GM18873 (cell line): ENCODE data around the gene SYNDIG1.

Experiments used
- ATAC-seq: cut with Tn5 transposase; IDR thresholded peaks from one replicate; pipeline ENCODE4 v1.9.1; 2021; ENCODE audit warnings: mild to moderate bottlenecking, moderate library complexity, moderate number of reproducible peaks; ENCODE audit not compliant: unreplicated experiment, low FRiP score

The SYNDIG1 gene

DNA sequence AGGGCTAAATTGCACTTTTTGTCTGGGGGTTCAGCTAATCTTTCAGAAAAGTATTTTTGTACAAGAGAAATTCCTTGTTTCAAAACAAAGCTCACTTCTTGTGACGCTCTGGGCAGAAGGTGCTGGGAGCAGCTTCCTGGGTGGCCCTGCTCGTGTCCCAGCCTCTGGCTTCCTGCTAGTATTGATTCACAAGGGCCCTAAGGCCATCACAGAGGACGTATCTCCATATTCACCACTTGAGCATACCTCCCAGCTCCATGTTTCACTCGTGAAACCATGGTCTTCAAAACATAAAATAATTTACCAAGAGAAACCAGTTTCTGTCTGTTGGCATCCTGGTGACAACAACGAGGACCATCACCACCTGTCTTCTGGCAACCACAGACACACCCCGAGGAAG lies 49.1 kb downstream of the SYNDIG1 start:
- ATAC-seq: no peak

DNA sequence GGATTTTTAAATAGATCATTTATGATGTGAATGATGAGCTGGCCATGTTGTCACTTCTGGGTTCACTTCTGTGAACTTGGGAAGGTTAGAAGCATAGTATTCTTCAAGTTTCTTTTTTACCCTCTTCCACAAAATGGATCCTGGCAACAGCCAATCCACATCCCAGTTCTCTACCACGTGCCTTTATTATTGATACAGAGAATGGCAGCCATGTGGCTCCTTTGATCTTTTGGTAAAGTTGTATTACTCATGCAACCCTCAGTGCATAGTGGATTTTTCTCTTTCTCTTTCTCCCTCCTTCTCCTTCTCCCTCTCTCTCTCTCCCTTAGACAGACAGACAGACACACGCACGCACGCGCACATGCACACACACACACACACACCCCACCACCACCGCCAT lies 50.0 kb downstream of the SYNDIG1 start:
- no peak for ATAC-seq

DNA sequence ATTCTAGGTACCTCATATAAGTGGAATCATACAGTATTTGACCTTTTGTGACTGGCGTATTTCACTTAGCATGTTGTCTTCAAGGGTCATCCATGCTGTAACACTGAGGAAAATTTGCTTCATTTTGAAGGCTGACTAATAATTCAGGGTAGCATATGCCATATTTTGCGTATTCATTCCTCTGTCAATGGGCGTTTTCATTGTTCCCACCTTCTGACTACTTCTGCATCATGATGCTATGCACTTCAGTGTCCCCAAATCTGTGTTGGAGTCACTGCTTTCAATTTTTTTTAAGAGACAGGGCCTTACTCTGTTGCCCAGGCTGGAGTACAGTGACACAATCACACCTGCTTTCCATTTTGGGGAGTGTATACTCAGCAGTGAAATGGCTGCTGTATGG lies 51.6 kb downstream of the SYNDIG1 start:
- no peak for ATAC-seq

DNA sequence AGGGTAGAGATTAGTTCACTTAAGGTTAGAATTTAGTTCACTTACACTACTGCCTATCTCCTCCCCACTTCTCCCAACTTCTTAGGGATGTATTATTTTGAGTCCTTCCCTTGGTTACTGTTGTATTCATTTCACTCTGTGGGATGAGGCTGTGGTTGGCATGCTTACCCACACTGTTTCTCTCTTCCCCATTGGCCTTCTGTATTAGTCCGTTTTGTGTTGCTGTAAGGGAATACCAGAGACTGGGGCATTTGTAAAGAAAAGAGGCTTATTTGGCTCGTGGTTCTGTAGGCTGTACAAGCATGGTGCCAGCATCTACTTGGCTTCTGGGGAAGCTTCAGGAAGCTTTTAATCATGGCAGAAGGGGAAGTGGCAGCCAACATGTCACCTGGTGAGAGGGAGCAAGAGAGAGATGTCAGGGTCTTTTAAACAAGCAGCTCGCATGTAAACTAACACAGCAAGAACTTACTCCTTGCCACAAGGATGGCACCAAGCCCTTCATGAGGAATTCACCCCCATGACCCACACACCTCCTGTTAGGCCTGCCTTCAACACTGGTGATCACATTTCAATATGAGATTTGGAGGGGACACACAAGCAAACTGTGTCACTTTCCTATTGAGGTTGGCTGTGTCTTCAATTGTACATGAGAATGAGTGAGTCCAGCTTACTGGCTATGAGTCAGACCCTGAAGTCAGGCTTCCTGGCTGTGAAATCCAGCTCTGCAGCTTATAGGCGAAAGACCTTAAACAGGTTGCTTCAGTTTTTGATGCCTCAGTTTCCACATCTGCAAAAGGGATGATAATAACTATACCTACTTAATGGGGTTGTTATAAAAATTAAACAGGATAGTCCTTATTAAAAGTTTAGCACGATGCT lies 53.3 kb downstream of the SYNDIG1 start:
- ATAC-seq: no peak

DNA sequence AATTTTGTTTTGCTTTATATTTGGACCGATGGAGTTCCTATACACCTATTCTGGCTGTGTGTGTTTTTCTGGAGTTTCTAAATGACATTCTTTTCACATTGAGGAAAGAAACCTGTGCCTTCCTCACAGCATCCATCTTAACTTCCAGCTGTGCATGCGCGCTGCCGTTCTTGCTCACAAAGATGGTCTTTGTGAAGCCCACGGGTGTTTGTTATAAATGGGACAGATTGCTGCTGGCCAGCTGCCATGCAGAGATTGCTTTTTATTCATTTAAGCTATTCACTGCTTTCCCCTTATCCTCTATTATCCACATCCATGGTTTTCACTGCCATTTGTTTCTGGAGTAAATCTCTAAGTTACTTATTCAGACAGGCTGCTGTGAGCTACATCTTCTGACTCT lies 54.2 kb downstream of the SYNDIG1 start:
- no peak for ATAC-seq

DNA sequence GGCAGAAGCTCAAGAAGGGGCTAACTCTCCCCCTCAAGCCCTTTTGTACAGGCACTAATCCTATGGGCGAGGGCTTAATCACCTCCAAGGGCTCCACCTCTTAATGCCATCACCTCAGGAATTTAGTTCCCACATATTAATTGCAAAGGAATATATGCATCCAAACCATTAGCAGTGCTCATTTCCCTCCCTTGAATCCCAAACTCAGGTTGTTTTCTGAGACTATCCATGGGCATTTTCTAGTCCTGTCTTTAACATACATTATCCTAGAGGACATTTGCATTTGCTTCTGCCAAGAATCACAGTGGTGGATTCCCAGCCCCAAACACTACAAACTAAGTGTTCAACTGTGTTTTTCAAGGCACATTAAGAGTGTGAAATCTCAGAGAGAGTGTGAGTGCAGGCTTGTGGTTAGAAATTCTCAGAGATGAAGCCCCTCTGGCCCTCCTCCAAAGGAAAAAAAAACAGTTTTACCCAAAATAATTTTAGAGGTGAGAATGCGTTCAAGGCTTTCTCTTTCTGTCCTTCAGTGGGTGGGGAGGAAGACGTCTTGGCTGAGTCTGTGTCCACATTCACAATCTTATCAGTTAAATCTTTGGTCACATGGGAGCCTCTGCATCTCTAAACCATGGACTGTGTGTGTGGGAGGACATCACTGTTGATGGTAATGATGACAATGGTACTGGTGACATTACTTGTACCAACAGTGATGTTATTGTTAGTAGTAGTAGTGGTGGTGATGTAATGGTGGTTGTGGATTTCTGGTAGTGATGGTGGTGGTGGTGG lies 59.3 kb downstream of the SYNDIG1 start:
- ATAC-seq: no peak

DNA sequence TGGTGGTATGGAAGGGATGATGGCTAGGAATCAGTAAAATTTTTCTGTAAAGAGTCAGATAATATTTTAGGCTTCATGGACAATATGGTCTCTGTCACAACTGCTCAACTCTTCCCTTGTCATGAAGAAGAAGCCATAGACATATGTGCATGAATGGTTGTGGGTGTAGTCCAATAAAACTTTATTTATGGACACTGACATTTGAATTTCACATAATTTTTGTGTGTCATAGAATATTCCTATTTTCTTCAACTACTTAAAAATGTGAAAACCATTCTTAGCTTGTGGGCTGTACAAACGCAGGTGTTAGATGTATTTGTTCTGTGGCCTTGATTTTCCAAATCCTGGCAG lies 59.9 kb downstream of the SYNDIG1 start:
- no peak for ATAC-seq

DNA sequence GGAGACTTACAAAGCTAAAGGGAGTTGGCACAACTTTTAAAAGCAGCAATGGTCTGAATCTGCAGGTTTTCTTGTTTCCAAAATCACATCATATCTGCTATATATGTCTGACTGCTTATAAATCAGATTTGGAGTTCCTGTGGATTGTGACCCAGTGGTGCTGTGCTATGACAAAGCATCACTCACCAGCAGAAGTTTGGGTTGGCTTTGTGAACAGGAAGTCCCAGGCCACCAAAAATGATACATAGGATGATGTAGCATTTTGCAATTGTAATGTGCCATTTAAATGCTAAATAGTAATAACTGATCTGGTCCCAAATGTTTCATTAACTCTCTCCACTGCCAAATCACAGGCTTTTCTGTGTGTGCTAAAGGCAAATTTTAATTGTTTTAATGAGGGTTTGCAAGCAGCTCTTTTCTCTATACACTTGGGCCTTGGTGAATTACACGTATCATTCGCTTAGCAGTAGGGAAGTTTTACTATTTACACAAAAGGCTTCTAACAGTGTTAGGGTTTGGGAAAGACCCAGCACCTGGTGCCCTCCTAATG lies 60.8 kb downstream of the SYNDIG1 start:
- no peak for ATAC-seq

DNA sequence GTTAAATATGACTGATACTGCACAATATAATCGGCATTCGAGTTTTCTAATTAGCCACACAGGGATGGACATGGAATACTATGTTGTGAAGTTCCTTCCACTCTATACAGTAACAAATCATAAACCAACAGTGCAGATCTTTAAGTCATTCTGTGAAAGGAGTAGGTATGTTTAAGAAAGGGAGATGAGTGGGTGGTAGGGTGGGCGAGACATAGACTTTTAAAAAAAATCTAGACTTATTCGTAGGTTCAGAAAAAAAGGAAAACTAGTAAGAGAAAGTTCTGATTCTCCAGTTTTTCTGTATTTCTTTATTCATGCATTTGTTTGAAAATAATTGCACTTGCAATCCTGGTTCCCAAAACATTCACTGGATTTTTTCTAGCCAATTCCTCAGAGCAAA lies 61.8 kb downstream of the SYNDIG1 start:
- no peak for ATAC-seq

DNA sequence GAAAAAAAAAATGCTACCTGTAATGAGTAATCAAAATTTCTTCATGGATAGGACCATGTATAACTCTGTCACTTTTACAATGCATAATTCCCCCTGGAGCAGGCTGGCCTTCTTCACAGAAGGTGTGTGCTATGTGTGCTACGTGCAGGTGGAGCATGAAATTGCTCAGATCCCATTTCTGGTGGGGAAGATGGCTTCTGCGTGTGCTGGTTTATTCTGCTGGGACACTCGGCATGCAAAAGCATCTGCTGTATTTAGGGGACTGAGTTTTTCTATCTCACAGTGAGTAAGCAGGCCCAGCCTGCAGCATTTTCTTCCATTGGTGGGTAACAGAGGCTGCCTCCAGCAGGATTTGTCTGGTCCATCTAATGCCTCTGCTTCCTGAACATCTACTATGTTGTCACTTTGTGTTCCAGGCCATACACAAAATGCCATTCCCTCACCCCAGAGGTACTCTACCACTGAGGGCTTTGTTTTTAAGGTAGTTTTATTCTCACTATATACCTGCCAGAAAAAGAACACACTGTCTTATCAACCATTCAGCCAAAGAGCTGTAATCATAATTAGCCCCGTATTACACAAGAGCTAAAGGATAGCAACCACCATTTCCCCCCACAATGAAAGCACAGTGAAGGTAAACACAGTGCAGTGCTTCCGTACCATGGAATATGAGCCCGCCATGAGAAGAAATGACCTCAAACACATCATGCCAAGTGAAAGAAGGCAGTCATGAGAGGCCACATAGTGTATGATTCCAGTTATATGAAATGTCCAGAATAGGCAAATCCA lies 62.4 kb downstream of the SYNDIG1 start:
- no peak for ATAC-seq

DNA sequence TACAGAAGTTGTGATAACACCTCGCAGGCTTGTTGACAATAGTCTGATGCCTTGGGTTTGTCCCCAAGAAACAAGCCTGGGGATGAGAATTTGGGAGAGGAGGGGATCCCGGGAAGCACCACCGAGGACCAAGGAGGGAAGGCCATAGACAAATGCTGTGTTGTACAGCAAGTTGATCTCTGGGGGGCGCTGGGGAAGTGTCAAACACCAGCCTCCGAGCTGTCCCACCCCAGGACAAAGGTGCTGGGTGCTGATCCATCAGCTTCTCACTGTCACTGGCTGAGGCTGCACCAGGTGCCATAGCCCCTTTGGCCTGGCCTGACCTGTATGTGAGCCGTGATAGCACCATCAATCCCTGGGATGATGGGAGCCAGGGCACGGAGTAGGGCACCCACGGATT lies 64.0 kb downstream of the SYNDIG1 start:
- ATAC-seq: no peak

DNA sequence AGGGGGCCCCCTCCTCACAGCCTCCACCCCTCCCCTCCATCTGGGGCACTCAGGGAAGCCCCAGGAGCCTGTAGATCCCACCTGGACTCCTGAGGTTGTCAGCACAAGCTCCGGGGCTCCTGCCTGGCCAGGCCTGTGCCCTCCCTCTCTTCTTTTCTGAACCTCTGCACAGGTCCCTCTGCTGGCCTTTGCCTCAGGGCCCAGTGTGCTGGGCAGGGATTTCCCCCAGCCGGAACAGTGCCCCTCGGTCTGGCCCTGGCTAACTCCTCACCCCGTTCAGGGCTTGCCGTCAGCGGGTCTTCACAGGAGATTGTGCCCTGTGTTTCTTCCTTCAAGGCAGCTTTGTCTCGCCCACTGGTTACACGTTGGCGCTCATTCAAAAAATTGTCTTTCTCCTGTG lies 64.9 kb downstream of the SYNDIG1 start:
- no peak for ATAC-seq

DNA sequence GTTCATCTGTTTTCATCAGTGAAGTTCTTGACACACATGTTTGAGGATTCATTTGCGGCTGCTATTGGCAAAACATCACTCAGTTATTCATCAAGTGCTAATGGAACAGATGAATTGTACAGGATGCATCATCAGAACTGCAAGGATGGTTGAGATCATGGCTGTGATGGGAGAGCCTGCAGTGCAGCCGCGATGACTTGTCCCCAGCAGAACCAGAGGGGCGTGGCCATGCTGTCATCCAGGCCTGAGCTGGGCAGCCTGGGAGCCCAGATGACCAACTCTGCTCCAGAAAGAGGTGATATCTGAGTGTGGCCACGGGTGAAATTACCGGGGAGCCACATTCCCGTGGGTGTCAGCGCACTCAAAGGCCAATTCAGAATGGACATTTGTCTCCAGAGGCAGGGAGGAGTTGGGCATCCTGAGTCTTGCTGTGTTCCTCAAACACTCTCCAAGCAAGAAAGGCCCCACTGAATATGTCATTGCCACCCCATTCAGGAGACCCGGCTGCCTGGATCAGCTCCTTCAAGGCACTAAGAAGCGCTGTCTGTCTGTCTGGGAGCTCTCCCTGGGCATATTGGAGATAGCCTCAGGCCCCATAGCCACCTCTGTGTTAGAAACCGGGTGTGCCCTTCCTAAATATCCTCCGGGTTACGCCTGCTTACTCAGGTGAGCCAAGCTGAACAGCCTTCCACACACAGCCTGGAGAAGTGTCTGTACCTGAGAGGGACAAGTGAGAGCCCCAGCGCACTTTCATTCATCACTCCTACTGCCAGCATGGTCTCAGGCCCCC lies 66.7 kb downstream of the SYNDIG1 start:
- no peak for ATAC-seq

DNA sequence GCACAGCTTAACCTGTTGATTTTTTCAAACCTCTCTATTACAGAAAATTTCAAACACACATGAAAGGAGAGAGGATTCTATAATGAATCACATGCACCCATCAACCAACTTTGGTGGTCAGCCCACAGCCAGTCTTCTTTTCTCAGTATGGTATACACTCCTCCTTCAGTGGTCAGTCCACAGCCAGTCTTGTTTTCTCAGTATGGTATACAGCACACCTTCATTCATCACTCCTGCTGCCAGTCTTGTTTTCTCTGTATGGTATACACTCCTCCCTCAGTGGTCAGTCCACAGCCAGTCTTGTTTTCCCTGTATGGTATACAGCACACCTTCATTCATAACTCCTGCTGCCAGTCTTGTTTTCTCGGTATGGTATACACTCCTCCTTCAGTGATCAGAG lies 67.8 kb downstream of the SYNDIG1 start:
- no peak for ATAC-seq

DNA sequence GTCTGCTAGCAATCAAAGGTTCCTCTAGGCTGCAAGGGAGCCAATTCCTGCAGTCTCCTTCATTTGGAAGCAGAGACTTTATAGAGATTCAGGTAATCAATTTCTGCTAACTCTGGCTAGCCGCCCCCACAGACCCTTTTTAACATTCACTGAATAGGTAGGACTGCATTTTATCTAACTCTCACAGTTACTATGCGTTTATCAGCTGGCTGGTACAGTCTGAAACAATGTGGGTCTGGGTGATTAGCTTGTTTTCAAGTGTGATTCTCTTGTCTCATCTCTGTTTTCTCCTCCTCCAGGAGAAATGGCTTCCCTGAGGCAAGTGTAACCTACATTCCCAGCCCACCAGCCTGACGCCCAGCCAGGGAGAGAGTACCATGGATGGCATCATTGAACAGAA lies 73.3 kb downstream of the SYNDIG1 start:
- no peak for ATAC-seq

DNA sequence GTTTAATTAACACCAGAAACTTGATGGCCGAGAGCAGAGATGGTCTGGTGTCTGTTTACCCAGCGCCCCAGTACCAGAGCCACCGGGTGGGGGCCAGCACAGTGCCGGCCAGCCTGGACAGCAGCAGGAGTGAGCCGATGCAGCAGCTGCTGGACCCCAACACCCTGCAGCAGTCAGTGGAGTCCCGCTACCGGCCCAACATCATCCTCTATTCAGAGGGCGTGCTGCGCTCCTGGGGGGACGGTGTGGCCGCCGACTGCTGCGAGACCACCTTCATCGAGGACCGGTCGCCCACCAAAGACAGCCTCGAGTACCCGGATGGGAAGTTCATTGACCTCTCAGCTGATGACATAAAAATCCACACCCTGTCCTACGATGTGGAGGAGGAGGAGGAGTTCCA lies 73.7 kb downstream of the SYNDIG1 start:
- no peak for ATAC-seq

DNA sequence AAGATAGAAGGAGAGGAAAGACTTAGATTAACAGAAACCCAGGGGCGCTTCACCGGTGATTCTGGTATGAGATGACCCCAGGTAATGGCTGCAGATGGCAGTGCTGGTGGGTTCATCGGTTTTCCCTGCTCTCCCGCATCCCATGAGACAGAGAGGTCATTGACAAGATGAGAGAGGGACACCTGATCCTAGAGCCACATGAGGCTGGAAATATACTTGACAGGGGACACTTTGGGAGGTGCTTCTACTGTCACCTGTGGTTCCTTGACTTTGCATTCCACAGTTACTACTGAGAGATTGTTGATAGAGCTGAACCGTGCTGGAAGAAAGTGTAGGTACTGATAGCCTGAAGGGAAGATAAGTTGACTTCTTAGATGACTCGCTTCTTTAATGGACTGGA lies 74.3 kb downstream of the SYNDIG1 start:
- ATAC-seq: no peak

DNA sequence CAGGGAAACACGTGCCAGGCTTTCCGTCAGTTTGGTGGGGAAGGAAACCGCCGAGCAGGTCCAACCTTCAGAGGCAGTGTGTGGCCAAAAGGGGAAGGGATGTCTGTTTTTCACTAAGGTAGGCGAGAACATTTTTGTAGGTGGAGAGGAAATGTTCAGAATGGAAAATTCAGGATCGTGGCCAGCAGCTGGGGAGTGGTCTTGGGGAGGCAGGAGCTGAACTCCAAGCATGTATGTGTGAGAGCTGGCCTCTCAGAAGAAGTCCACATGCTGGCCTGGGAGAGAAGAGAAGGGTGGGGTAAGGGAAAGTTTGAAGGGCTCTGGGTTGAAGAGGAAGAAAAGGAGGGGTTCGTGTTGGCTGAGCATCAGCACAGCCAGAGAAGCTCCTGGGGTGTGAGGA lies 74.9 kb downstream of the SYNDIG1 start:
- ATAC-seq: no peak

DNA sequence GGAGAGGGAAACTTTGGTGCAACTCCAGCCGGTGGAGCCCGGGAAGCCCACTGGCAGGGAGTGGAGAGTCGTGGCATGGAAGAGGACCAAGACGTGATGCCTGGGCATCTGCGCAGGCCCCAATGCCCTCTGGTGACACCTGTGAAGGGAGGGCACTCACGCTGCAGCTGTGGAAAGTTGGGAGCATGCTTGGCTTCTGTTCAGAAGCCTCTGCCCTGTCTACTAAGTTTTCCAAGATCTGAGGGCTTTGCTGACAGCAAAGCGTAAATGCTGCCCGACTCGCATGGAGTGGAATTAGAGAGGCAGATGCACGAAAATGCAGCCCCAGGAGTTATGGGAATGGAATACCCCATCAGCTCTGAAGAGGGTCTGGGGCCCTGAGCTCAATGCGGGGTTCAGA lies 75.7 kb downstream of the SYNDIG1 start:
- no peak for ATAC-seq

DNA sequence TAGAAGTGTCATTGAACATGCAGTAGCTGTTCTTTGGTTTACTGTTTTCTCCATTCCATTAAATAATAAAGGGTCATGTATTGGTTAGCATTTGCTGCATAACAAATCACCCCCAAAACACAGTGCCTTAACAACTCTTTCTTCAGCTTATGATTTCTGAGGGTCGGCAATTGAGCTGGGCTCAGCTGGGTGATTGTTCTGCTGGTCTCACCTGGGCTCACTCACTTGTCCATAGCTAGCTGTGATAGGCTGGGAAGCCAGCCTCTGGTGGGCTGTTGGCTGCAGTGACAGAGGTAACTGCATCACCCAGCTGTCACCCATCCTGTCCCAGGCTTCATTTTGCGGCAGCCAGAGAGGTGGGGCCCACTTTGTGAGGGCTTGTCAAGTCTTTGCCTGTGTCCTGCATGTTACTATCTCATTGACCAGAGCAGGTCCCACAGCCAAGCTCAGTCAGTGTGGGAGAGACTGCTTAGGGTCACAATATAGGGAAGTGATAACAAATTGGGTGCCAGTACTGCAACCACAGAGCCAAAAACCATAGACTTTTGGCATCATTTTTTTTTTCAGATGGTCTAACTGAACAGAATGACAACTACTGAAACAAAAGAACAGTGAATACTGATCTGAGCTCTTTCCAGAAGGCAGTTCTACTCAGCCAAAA lies 76.9 kb downstream of the SYNDIG1 start:
- ATAC-seq: no peak
